SK-N-SH (cell line): ENCODE results near the gene TMEM132E. TPM values are rescaled to one million over a fixed set of nuclear protein-coding genes. Genes with fewer than 3 reads are reported as not detected.

Source experiments
- CTCF ChIA-PET: fragments of 300-600, 350-600 bp; formaldehyde crosslinking; extraction: SDS; loops from one replicate; lab custom pipeline; 2021; lab: Yijun Ruan, JAX
- POLR2A ChIA-PET: fragments of 350-600 bp; sonication (Branson Sonifier 250); formaldehyde crosslinking; extraction: SDS; loops from one replicate; lab custom pipeline; 2020; ENCODE audit warnings: antibody characterized with exemption, inconsistent platforms; lab: Yijun Ruan, JAX
- DNase-seq: peaks from one replicate; pipeline ENCODE4 v3.0.0; 2012
- H2AFZ ChIP-seq: fragments of 200-600 bp; sonication (generic); 2 replicates; pipeline ENCODE4 v1.8.1; 2016; ENCODE audit warnings: antibody characterized with exemption, mild to moderate bottlenecking, low read depth
- H3F3A ChIP-seq: fragments of 200-600 bp; sonication (generic); replicated peaks from 2 replicates; pipeline ENCODE3; 2016; ENCODE audit warnings: antibody characterized with exemption, mild to moderate bottlenecking; ENCODE audit not compliant: insufficient read depth
- H3K27ac ChIP-seq, 2 experiments: fragments of 200-500 bp in 1 of 2; fragments of 200-600 bp in 1 of 2; sonication (Bioruptor generic) in 1 of 2; sonication (generic), shearing (Covaris generic) in 1 of 2; 2 replicates each; pipeline versions ENCODE4 v1.5.1 to v1.6.1; 2014 to 2016; ENCODE audit warnings: low read depth in 2 of 2, inconsistent platforms in 1 of 2, low read length in 1 of 2, mild to moderate bottlenecking in 1 of 2, mixed read lengths in 1 of 2
- H3K27me3 ChIP-seq: fragments of 200-600 bp; sonication (generic), shearing (Covaris generic); 2 replicates; pipeline ENCODE4 v1.6.1; 2016; ENCODE audit warnings: mixed run types; ENCODE audit not compliant: insufficient read depth
- H3K36me3 ChIP-seq, 2 experiments: fragments of 200-500 bp in 1 of 2; fragments of 200-600 bp in 1 of 2; sonication (Bioruptor generic) in 1 of 2; sonication (generic) in 1 of 2; replicated peaks in 1 of 2; 2 replicates each; pipeline versions ENCODE3 to v1.5.1; 2014 to 2016; ENCODE audit warnings: low read length in 1 of 2, mild to moderate bottlenecking in 1 of 2; ENCODE audit not compliant: insufficient read depth in 2 of 2, control insufficient read depth in 1 of 2
- H3K4me1 ChIP-seq, 2 experiments: fragments of 200-500 bp in 1 of 2; fragments of 200-600 bp in 1 of 2; sonication (Bioruptor generic) in 1 of 2; sonication (generic), shearing (Covaris generic) in 1 of 2; 2 replicates each; pipeline versions ENCODE4 v1.5.1 to v1.6.1; 2014 to 2016; ENCODE audit warnings: low read depth in 1 of 2, low read length in 1 of 2, mixed run types in 1 of 2; ENCODE audit not compliant: insufficient read depth in 2 of 2, control insufficient read depth in 1 of 2
- H3K4me2 ChIP-seq: fragments of 200-600 bp; sonication (generic), shearing (Covaris generic); 2 replicates; pipeline ENCODE4 v1.6.1; 2017; ENCODE audit warnings: mixed run types
- H3K4me3 ChIP-seq, 2 experiments: fragments of 200-500 bp in 1 of 2; fragments of 200-600 bp in 1 of 2; sonication (Bioruptor generic) in 1 of 2; sonication (generic), shearing (Covaris generic) in 1 of 2; 2 replicates each; pipeline versions ENCODE4 v1.5.1 to v1.8.1; 2014 to 2016; ENCODE audit warnings: low read depth in 2 of 2, inconsistent platforms in 1 of 2, low read length in 1 of 2, mild to moderate bottlenecking in 1 of 2, mixed read lengths in 1 of 2, moderate library complexity in 1 of 2
- H3K79me2 ChIP-seq: fragments of 200-600 bp; sonication (generic); 2 replicates; pipeline ENCODE4 v1.8.1; 2017; ENCODE audit warnings: mild to moderate bottlenecking; ENCODE audit not compliant: insufficient read depth
- H3K9ac ChIP-seq: fragments of 200-600 bp; sonication (generic); 2 replicates; pipeline ENCODE4 v1.6.1; 2017; ENCODE audit warnings: mixed run types
- H3K9me2 ChIP-seq: fragments of 200-600 bp; sonication (generic); 2 replicates; pipeline ENCODE4 v1.6.1; 2017; ENCODE audit warnings: mixed run types
- H3K9me3 ChIP-seq: fragments of 200-600 bp; sonication (generic); 2 replicates; pipeline ENCODE4 v1.6.1; 2017; ENCODE audit warnings: mixed run types, mild to moderate bottlenecking, moderate library complexity
- H4K20me1 ChIP-seq: fragments of 200-600 bp; sonication (generic); 2 replicates; pipeline ENCODE4 v1.6.1; 2017; ENCODE audit warnings: mild to moderate bottlenecking, mixed run types; ENCODE audit not compliant: insufficient read depth
- CHD2 ChIP-seq: fragments of 150-350 bp; IDR thresholded peaks from 2 replicates; pipeline ENCODE4 v1.6.1; 2018; ENCODE audit warnings: low read length; ENCODE audit not compliant: partially characterized antibody
- ELF1 ChIP-seq: IDR thresholded peaks from 2 replicates; pipeline ENCODE4 v1.4.0; 2012
- EP300 ChIP-seq, 2 experiments: IDR thresholded peaks; 2 replicates each; pipeline versions ENCODE4 v1.4.0 to v1.6.1; 2012; ENCODE audit warnings: borderline replicate concordance in 1 of 2, low read depth in 1 of 2, low read length in 1 of 2
- EZH2phosphoT487 ChIP-seq: fragments of 200-600 bp; sonication (generic); IDR thresholded peaks from 2 replicates; pipeline ENCODE4 v1.6.1; 2017; ENCODE audit warnings: low read depth, mixed run types, mild to moderate bottlenecking, antibody characterized with exemption, moderate library complexity, borderline replicate concordance
- FOXJ3 ChIP-seq: sonication (generic); formaldehyde crosslinking; IDR thresholded peaks from 2 replicates; pipeline ENCODE4 v1.5.1; 2020; ENCODE audit warnings: mild to moderate bottlenecking, missing genetic modification reagents
- GABPA ChIP-seq: IDR thresholded peaks from 2 replicates; pipeline ENCODE4 v1.4.0; 2012; ENCODE audit warnings: low read depth, mild to moderate bottlenecking
- MXI1 ChIP-seq: IDR thresholded peaks from 2 replicates; pipeline ENCODE4 v1.6.1; 2012; ENCODE audit warnings: mild to moderate bottlenecking, low read depth, low read length, improper control_type of control experiment
- POLR2AphosphoS5 ChIP-seq: IDR thresholded peaks from 2 replicates; pipeline ENCODE4 v1.6.1; 2012; ENCODE audit warnings: low read depth, low read length
- RCOR1 ChIP-seq: fragments of 150-350 bp; IDR thresholded peaks from 2 replicates; pipeline ENCODE4 v1.6.1; 2017; ENCODE audit warnings: antibody characterized with exemption, low read length
- RXRA ChIP-seq: IDR thresholded peaks from 2 replicates; pipeline ENCODE4 v1.4.0; 2012; ENCODE audit warnings: low read depth, mild to moderate bottlenecking, borderline replicate concordance
- SIN3A ChIP-seq: IDR thresholded peaks from 2 replicates; pipeline ENCODE4 v1.6.1; 2012; ENCODE audit warnings: low read depth, mild to moderate bottlenecking, low read length, moderate library complexity, borderline replicate concordance
- SMC3 ChIP-seq: IDR thresholded peaks from 2 replicates; pipeline ENCODE4 v1.6.1; 2012; ENCODE audit warnings: low read depth, low read length, improper control_type of control experiment
- YY1 ChIP-seq: IDR thresholded peaks from 2 replicates; pipeline ENCODE4 v1.4.0; 2012; ENCODE audit warnings: low read depth, mild to moderate bottlenecking
- WGBS: methylation state at CpG from one replicate; pipeline ENCODE4 v1.1.6; 2017; ENCODE audit warnings: low lambda C conversion rate; 5-methylcytosine and 5-hydroxymethylcytosine counted together
- polyA plus RNA-seq, 3 experiments: library from polyadenylated mRNA; depleted of rRNA; stranded (reverse); fragments of >200 nt; gene quantifications; 2 replicates each; pipeline ENCODE4 v1.2.3, GENCODE V29; 2012
- TF ChIP-seq, protein P1 (sequence below): IDR thresholded peaks from 2 replicates; pipeline ENCODE4 v1.4.0; 2012; ENCODE audit warnings: low read depth, borderline replicate concordance
- TF ChIP-seq, protein P2 (sequence below): fragments of 150-350 bp; IDR thresholded peaks from 2 replicates; pipeline ENCODE4 v1.6.1; 2017; ENCODE audit warnings: antibody characterized with exemption, low read length, low read depth, borderline replicate concordance

TMEM132E gene
- polyA plus RNA-seq, 1 of the 3 experiments (the other 2 are of a cell fraction), result not detected

DNA sequence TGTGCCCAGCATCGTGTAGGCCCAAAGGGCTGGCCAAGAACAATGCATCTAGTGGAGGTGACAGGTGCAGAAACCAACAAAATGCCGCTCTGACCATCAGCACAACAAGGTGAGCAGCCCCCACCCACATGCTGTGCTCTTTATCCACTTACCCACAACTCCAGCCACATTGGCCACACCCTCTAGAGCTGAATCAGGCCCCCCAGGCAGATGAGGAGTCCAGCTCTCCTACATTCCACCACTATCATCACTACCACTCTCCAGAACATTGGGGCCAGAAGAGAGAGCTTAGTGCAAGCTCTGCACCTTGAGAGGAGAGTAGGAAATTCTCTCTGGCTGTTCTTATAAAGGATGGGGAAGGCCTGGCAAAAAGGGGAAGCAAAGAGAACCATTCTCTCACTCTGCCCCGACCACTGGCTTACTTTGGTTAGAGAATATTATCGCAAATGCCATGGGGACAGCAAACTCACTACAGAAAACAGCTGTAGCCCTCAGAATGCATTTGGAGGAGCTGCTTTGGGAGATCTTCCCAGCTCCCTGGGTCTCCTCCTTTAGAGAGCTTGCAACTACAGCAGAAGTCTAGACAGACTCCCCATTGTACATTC is 75.0 kb downstream of the TMEM132E start (continued):
- TF ChIP-seq, protein P1, sequence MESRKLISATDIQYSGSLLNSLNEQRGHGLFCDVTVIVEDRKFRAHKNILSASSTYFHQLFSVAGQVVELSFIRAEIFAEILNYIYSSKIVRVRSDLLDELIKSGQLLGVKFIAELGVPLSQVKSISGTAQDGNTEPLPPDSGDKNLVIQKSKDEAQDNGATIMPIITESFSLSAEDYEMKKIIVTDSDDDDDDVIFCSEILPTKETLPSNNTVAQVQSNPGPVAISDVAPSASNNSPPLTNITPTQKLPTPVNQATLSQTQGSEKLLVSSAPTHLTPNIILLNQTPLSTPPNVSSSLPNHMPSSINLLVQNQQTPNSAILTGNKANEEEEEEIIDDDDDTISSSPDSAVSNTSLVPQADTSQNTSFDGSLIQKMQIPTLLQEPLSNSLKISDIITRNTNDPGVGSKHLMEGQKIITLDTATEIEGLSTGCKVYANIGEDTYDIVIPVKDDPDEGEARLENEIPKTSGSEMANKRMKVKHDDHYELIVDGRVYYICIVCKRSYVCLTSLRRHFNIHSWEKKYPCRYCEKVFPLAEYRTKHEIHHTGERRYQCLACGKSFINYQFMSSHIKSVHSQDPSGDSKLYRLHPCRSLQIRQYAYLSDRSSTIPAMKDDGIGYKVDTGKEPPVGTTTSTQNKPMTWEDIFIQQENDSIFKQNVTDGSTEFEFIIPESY, result no peak
- TF ChIP-seq, all 33 proteins: peak for 0

DNA sequence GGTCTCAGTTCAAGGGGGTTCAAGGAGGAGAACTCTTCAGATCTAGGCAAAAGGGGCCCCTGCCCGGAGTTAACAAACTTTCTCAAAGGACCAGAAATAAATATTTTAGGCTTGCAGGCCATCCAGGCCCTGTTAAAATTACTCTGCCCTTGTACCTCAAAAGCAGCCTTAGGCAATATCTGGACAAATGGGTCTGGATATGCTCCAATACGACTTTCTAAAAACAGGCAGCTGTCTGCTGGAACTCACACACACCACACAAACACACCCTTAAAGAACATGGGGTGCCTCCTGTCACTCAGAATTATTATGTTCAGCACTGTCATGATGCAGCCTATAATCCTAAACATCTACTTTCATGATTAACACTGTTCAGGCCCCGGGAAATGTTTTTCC is 75.5 kb downstream of the TMEM132E start:
- H3K4me2 ChIP-seq, result no peak overlapping the region
- no peaks in the 10 kb centered on the region for H3K79me2 ChIP-seq
- H3K36me3 ChIP-seq, result no peaks in the 10 kb centered on the region
- ChIA-PET CTCF (interaction anchor here (0.9 to 1.6 kb wide), 3 partner anchors 15 to 112 kb away, joined by 3 to 5 read pairs (median 4); no protein-coding TSS in a partner anchor), POLR2A (interaction anchor here (1.0 kb wide), 1 partner anchor 324 kb away, joined by 3 read pairs; no protein-coding TSS in a partner anchor)
- no peak for DNase-seq
- no peaks in the 10 kb centered on the region for H4K20me1 ChIP-seq
- no peaks in the 10 kb centered on the region for H3K27me3 ChIP-seq
- H2AFZ ChIP-seq, result no peak overlapping the region
- no peak overlapping the region for H3K4me3 ChIP-seq
- H3K27ac ChIP-seq, result peak overlapping the region in 1 of 2 experiments; percentile 28; a peak in 1 of 4 replicates
- no peaks in the 10 kb centered on the region for H3K9me3 ChIP-seq
- no peak overlapping the region for H3K9ac ChIP-seq
- H3F3A ChIP-seq, result no peaks in the 10 kb centered on the region
- H3K4me1 ChIP-seq, result peaks cover 0 to 23% of the 10 kb centered on the region in 2 experiments; a peak in 2 of 4 replicates
- no peak for TF ChIP-seq POLR2AphosphoS5
- TF ChIP-seq EP300 (IDR thresholded peaks at IDR 0.05; ENCODE audit: borderline replicate concordance in 1 of 2, low read depth in 1 of 2, low read length in 1 of 2), result peak in 1 of 2 experiments; percentile 52; a peak in 1 of 4 replicates
- 11% methylated on average over 3 of the region's 3 CpGs for WGBS
- no peaks in the 10 kb centered on the region for H3K9me2 ChIP-seq

DNA sequence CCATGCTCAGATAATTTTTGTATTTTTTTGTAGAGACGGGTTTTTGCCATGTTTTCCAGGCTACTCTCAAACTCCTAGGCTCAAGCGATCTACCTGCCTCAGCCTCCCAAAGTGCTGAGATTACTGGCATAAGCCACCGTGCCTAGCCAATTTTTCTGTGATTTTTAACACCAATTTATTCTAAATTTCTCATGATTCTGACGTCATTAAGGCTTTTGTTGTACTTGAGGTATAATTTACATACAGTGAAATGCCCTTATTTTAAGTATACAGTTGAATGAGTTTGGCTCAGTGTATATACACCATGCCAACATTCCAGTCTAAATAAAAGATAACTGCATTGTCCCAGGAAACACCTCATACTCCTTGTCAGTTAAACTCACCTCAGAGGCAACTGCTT is 77.4 kb downstream of the TMEM132E start:
- CTCF ChIA-PET, result no interaction called here
- 26% methylated on average over 4 of the region's 4 CpGs for WGBS
- Histone ChIP-seq H3K27me3 (no peaks in the 10 kb centered on the region), H2AFZ (no peak overlapping the region), H4K20me1 (no peaks in the 10 kb centered on the region), H3F3A (no peaks in the 10 kb centered on the region), H3K4me3 (no peak overlapping the region), H3K79me2 (no peaks in the 10 kb centered on the region), H3K9me3 (no peaks in the 10 kb centered on the region), H3K4me1 (peaks cover 0 to 23% of the 10 kb centered on the region in 2 experiments; a peak in 2 of 4 replicates), H3K27ac (no peak overlapping the region), H3K36me3 (no peaks in the 10 kb centered on the region), H3K4me2 (no peak overlapping the region), H3K9ac (no peak overlapping the region), H3K9me2 (no peaks in the 10 kb centered on the region)
- DNase-seq, result no peak
- POLR2A ChIA-PET, result no interaction called here
- TF ChIP-seq ELF1 (no peak), RCOR1 (no peak), SMC3 (no peak), MXI1 (no peak), CHD2 (no peak), GABPA (no peak), FOXJ3 (CRISPR knock-in tag) (no peak), YY1 (no peak), RXRA (no peak), EZH2phosphoT487 (no peak), POLR2AphosphoS5 (no peak), SIN3A (no peak)
- TF ChIP-seq, protein P2, sequence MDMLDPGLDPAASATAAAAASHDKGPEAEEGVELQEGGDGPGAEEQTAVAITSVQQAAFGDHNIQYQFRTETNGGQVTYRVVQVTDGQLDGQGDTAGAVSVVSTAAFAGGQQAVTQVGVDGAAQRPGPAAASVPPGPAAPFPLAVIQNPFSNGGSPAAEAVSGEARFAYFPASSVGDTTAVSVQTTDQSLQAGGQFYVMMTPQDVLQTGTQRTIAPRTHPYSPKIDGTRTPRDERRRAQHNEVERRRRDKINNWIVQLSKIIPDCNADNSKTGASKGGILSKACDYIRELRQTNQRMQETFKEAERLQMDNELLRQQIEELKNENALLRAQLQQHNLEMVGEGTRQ, result no peak
